ENCODE data around the gene SH2D4B. TPM values are rescaled to one million over a fixed set of nuclear protein-coding genes. Genes with fewer than 3 reads are reported as not detected.

The SH2D4B gene
- total and polyA plus RNA-seq, 10 of the 15 experiments (the other 5 are each of a cell fraction or from before 2014, with no cell fraction given), result 0.04 to 0.21 (median 0.13) TPM; not detected in 5

DNA sequence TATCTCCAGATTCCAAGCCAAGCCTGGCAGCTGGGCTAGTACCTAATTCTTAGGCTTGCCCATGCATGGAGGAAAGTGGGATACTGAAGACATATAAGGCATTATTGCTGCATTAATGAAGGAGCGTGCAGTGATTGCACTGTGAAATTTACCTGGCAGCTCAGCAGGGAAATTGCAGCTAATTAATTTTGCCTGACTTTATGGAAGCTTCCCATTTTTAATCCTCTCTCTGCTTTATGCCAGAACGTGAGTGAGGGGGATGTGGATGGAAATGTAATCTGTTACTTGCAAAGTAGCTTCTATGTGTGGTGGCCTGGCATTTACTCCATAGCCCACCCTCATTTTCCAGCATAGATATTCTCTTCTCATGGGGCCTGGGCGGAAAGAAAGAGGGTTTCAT, 134.9 kb downstream of the SH2D4B start (continued):
- TF ChIP-seq, protein P1, sequence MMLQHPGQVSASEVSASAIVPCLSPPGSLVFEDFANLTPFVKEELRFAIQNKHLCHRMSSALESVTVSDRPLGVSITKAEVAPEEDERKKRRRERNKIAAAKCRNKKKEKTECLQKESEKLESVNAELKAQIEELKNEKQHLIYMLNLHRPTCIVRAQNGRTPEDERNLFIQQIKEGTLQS (IDR thresholded peaks at IDR 0.05; ENCODE audit: borderline replicate concordance, extremely low read depth, low read depth, low read length), result no peak

DNA sequence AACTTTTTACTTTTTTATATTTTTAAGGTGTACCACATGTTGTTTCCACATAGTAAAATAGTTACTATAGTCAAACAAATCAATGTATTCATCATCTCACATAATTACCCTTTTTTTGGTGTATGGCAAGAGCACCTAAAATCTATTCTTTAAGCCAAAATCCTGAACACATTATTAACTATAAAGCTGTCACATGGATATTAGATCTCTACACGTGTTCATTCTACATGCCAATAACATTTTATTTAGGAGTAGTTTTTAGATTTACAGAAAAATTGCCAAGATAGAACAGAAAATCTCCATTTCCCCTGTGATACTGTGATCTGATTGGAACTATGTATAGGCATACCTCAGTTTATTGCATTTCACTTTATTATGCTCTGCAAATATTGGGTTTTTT, 137.1 kb downstream of the SH2D4B start:
- POLR2A ChIA-PET, result no interaction called here
- Histone ChIP-seq H2AFZ (ENCODE audit: control insufficient read depth, low read depth, low read length) (no peak overlapping the region), H3K9me3 (replicated peaks; ENCODE audit: control insufficient read depth, insufficient read depth, low read length) (no peaks in the 10 kb centered on the region), H4K20me1 (ENCODE audit: control insufficient read depth, insufficient read depth) (no peaks in the 10 kb centered on the region), H3K4me2 (ENCODE audit: control insufficient read depth, insufficient read depth) (no peak overlapping the region), H3K27ac (ENCODE audit: control insufficient read depth, insufficient read depth) (no peak overlapping the region), H3K9ac (ENCODE audit: control insufficient read depth, insufficient read depth, low read length) (no peak overlapping the region), H3K4me1 (ENCODE audit: control insufficient read depth, insufficient read depth, low read length) (no peaks in the 10 kb centered on the region), H3K27me3 (replicated peaks in 1 of 2; ENCODE audit: control insufficient read depth in 2 of 2, insufficient read depth in 2 of 2, low read length in 1 of 2) (no peaks in the 10 kb centered on the region), H3K4me3 (no peak overlapping the region), H3K79me2 (ENCODE audit: control insufficient read depth, insufficient read depth, low read length) (no peaks in the 10 kb centered on the region), H3K36me3 (ENCODE audit: control insufficient read depth in 2 of 2, insufficient read depth in 2 of 2, low read length in 1 of 2) (no peaks in the 10 kb centered on the region)
- CTCF ChIA-PET, result interaction anchor here (2.7 kb wide), 1 partner anchor 11 kb away, joined by 14 read pairs; no protein-coding TSS in a partner anchor
- no TSS peak for BruUV-seq (replicated peaks)
- FAIRE-seq (no peak), DNase-seq (ENCODE audit: low read depth, low spot score) (no peak), ATAC-seq (no peak)
- RAD21 ChIA-PET (ENCODE audit: unreplicated experiment), result no interaction called here
- TF ChIP-seq HDGF (IDR thresholded peaks at IDR 0.05), result no peak
- in situ Hi-C loops (cut with MboI), result no loop called here
- 0% methylated on average over 1 of the region's 1 CpG for WGBS (ENCODE audit: insufficient coverage, insufficient replicate concordance, low lambda C conversion rate, missing lambda C conversion rate)
- intact Hi-C loops (cut with micrococcal nuclease; ENCODE audit: unreplicated experiment), result no loop called here
- SMC1A ChIA-PET (ENCODE audit: uncharacterized antibody, unreplicated experiment), result interaction anchor here (1.8 kb wide), 1 partner anchor 12 kb away, joined by 4 read pairs; no protein-coding TSS in a partner anchor

DNA sequence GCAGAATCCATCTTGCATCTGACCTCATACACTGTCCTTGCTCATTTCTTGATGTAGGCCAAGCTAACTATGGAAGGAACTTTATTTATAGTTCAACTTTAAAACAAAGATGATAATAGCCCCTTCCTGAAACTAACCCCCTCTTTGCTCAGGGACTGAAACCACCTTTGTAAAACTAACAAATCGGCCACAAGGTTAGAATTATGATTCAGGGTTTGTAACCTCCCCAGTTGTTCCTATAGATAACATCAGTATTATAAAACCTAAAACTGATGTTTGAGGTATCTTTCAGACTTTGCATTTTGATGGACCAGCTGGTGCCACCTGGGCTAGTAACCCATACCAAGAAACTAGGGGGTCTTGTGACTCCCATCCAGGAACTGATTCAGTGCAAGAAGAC, 143.4 kb downstream of the SH2D4B start:
- no peak for ATAC-seq
- FAIRE-seq, result no peak
- 0% methylated on average over 1 of the region's 1 CpG for WGBS (ENCODE audit: insufficient coverage, insufficient replicate concordance, low lambda C conversion rate, missing lambda C conversion rate)
- TF ChIP-seq PAX8 (IDR thresholded peaks at IDR 0.05), result no peak
- TF ChIP-seq HDAC6 (IDR thresholded peaks at IDR 0.05; ENCODE audit: unreplicated experiment), result no peak
- TF ChIP-seq NFIC (IDR thresholded peaks at IDR 0.05; ENCODE audit: low read depth, low read length), result no peak
- no peak for TF ChIP-seq KAT2A (conservative IDR thresholded peaks at IDR 0.05; ENCODE audit: control insufficient read depth, low read depth, low read length)
- TF ChIP-seq EP300 (IDR thresholded peaks at IDR 0.05; ENCODE audit: borderline replicate concordance in 1 of 2, control insufficient read depth in 1 of 2, low read depth in 2 of 2, low read length in 2 of 2), result no peak
- CTCF ChIA-PET, result interaction anchor here (1.4 to 1.5 kb wide), 2 partner anchors 9 to 17 kb away, joined by 4 to 10 read pairs; no protein-coding TSS in a partner anchor
- H2AFZ ChIP-seq (ENCODE audit: control insufficient read depth, low read depth, low read length), result no peak overlapping the region
- H3K9me3 ChIP-seq (replicated peaks; ENCODE audit: control insufficient read depth, insufficient read depth, low read length), result no peaks in the 10 kb centered on the region
- no peaks in the 10 kb centered on the region for H3K36me3 ChIP-seq (ENCODE audit: control insufficient read depth in 2 of 2, insufficient read depth in 2 of 2, low read length in 1 of 2)
- H3K4me1 ChIP-seq (ENCODE audit: control insufficient read depth, insufficient read depth, low read length), result no peaks in the 10 kb centered on the region
- H3K9ac ChIP-seq (ENCODE audit: control insufficient read depth, insufficient read depth, low read length), result no peak overlapping the region
- in situ Hi-C loops (cut with MboI), result no loop called here
- RAD21 ChIA-PET (ENCODE audit: unreplicated experiment), result no interaction called here
- no TSS peak for BruUV-seq (replicated peaks)
- no peaks in the 10 kb centered on the region for H3K27me3 ChIP-seq (replicated peaks in 1 of 2; ENCODE audit: control insufficient read depth in 2 of 2, insufficient read depth in 2 of 2, low read length in 1 of 2)
- intact Hi-C loops (cut with micrococcal nuclease; ENCODE audit: unreplicated experiment), result no loop called here
- H4K20me1 ChIP-seq (ENCODE audit: control insufficient read depth, insufficient read depth), result no peaks in the 10 kb centered on the region
- SMC1A ChIA-PET (ENCODE audit: uncharacterized antibody, unreplicated experiment), result interaction anchor here (0.5 to 1.2 kb wide), 2 partner anchors 19 to 28 kb away, joined by 3 read pairs; no protein-coding TSS in a partner anchor
- no peak overlapping the region for H3K27ac ChIP-seq (ENCODE audit: control insufficient read depth, insufficient read depth)
- no peaks in the 10 kb centered on the region for H3K79me2 ChIP-seq (ENCODE audit: control insufficient read depth, insufficient read depth, low read length)
- H3K4me2 ChIP-seq (ENCODE audit: control insufficient read depth, insufficient read depth), result no peak overlapping the region
- H3K4me3 ChIP-seq, result no peak overlapping the region
- DNase-seq (ENCODE audit: low read depth, low spot score), result no peak
- POLR2A ChIA-PET, result no interaction called here
